GM23338 (cell line): ENCODE results near the gene TSNAX. TPM values are rescaled to one million over a fixed set of nuclear protein-coding genes. Genes with fewer than 3 reads are reported as not detected.

ENCODE experiments used
- ATAC-seq: fragments of 200-7000 bp; cut with Tn5 transposase; 3 replicates; pipeline ENCODE4 v1.9.1; 2020
- DNase-seq: peaks from one replicate; pipeline ENCODE4 v3.0.0-alpha.2; 2015; ENCODE audit warnings: low spot score
- H2AFZ ChIP-seq: fragments of 200-600 bp; sonication (generic); 2 replicates; pipeline ENCODE4 v1.8.0; 2016; ENCODE audit warnings: antibody characterized with exemption, mild to moderate bottlenecking, moderate library complexity
- H3F3A ChIP-seq: fragments of 200-600 bp; sonication (generic); replicated peaks from 2 replicates; pipeline ENCODE4 v1.8.0; 2017; ENCODE audit warnings: antibody characterized with exemption, mixed run types, low read depth
- H3K27ac ChIP-seq: fragments of 200-600 bp; sonication (generic); 2 replicates; pipeline ENCODE4 v1.6.1; 2016; ENCODE audit warnings: low read depth
- H3K27me3 ChIP-seq: fragments of 200-600 bp; sonication (generic); 2 replicates; pipeline ENCODE4 v1.8.0; 2016; ENCODE audit warnings: mild to moderate bottlenecking, mixed run types, moderate library complexity; ENCODE audit not compliant: insufficient read depth
- H3K36me3 ChIP-seq: fragments of 200-600 bp; sonication (generic); 2 replicates; pipeline ENCODE4 v1.8.0; 2016; ENCODE audit warnings: mild to moderate bottlenecking; ENCODE audit not compliant: insufficient read depth
- H3K4me1 ChIP-seq: fragments of 200-600 bp; sonication (generic); 2 replicates; pipeline ENCODE4 v1.8.0; 2016; ENCODE audit warnings: mild to moderate bottlenecking, moderate library complexity; ENCODE audit not compliant: insufficient read depth
- H3K4me2 ChIP-seq: fragments of 200-600 bp; sonication (generic); 2 replicates; pipeline ENCODE4 v1.7.1; 2017; ENCODE audit warnings: mixed run types
- H3K4me3 ChIP-seq: fragments of 200-600 bp; sonication (generic); 2 replicates; pipeline ENCODE4 v1.6.1; 2016; ENCODE audit warnings: mixed run types
- H3K79me2 ChIP-seq: fragments of 200-600 bp; sonication (generic); replicated peaks from 2 replicates; pipeline ENCODE4 v1.8.0; 2017; ENCODE audit warnings: mild to moderate bottlenecking; ENCODE audit not compliant: insufficient read depth
- H3K9me2 ChIP-seq: fragments of 200-600 bp; sonication (generic); 2 replicates; pipeline ENCODE4 v1.8.0; 2017; ENCODE audit not compliant: insufficient read depth
- H4K20me1 ChIP-seq: fragments of 200-600 bp; sonication (generic); replicated peaks from 2 replicates; pipeline ENCODE4 v1.8.0; 2017; ENCODE audit warnings: mild to moderate bottlenecking; ENCODE audit not compliant: insufficient read depth
- H3K27ac Mint-ChIP-seq: 2 replicates; pipeline ENCODE4 v1.8.0; 2020; ENCODE audit warnings: inconsistent platforms, mild to moderate bottlenecking, moderate library complexity, mixed read lengths
- H3K27me3 Mint-ChIP-seq: 3 replicates; pipeline ENCODE4 v1.8.0; 2022; ENCODE audit warnings: low read depth, mild to moderate bottlenecking, moderate library complexity, mixed read lengths, inconsistent platforms; ENCODE audit not compliant: insufficient read depth, poor library complexity
- H3K36me3 Mint-ChIP-seq: 3 replicates; pipeline ENCODE4 v1.8.0; 2021; ENCODE audit warnings: low read depth, mild to moderate bottlenecking, inconsistent platforms, moderate library complexity, mixed read lengths
- H3K4me1 Mint-ChIP-seq: 3 replicates; pipeline ENCODE4 v1.8.0; 2020; ENCODE audit warnings: mild to moderate bottlenecking, inconsistent platforms, mixed read lengths
- H3K4me3 Mint-ChIP-seq: 3 replicates; pipeline ENCODE4 v1.8.0; 2021; ENCODE audit warnings: moderate library complexity, mild to moderate bottlenecking, inconsistent platforms, mixed read lengths
- H3K9me3 Mint-ChIP-seq: 3 replicates; pipeline ENCODE4 v1.8.0; 2020; ENCODE audit warnings: moderate library complexity, mild to moderate bottlenecking, inconsistent platforms, mixed read lengths
- CREB1 ChIP-seq: fragments of 250-450 bp; sonication (Bioruptor Pico); IDR thresholded peaks from 2 replicates; pipeline ENCODE4 v1.5.0; 2020; ENCODE audit warnings: low read depth, mild to moderate bottlenecking, moderate library complexity
- JUNB ChIP-seq: IDR thresholded peaks from one replicate; pipeline ENCODE4 v1.6.1; 2016; ENCODE audit warnings: antibody characterized with exemption; ENCODE audit not compliant: unreplicated experiment
- STAT1 ChIP-seq: IDR thresholded peaks from one replicate; pipeline ENCODE4 v1.6.1; 2016; ENCODE audit warnings: antibody characterized with exemption; ENCODE audit not compliant: unreplicated experiment
- polyA plus RNA-seq: library from polyadenylated mRNA; unstranded; fragments of >200 nt; fragmentation: Nextera tagmentation; extraction: Ambion mirVana; gene quantifications from 2 replicates; pipeline ENCODE4 v1.2.1, GENCODE V29; 2016
- total RNA-seq: library from RNA; depleted of rRNA; stranded (reverse); fragments of >200 nt; shearing (Covaris generic); gene quantifications from 2 replicates; pipeline ENCODE4 v1.2.3, GENCODE V29; 2014
- TF ChIP-seq, protein P1 (sequence below): IDR thresholded peaks from one replicate; pipeline ENCODE4 v1.6.1; 2018; ENCODE audit warnings: antibody characterized with exemption; ENCODE audit not compliant: unreplicated experiment
- TF ChIP-seq, protein P2 (sequence below): IDR thresholded peaks from 2 replicates; pipeline ENCODE4 v1.6.1; 2016; ENCODE audit warnings: antibody characterized with exemption

Gene TSNAX
- total and polyA plus RNA-seq, 2 experiments from 2014 or later: 31.5 to 31.7 TPM

DNA sequence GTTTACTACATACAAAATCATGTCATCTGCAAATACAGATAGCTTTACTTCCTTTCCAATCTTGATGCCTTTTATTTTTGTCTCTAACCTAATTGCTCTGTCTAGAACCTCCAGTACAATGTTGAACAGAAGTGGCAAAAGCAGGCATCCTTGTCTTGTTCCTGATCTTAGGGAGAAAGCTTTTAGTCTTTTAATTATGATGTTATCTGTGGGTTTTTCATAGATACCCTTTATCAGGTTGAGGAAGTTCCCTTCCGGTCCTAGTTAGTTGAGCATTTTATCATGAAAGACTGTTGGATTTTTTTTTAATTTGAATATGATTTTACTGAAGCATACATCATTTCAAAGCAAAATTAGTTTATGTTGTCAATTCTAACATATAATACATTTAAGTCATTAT is 52.4 kb downstream of the TSNAX start (continued):
- TF ChIP-seq, protein P1, sequence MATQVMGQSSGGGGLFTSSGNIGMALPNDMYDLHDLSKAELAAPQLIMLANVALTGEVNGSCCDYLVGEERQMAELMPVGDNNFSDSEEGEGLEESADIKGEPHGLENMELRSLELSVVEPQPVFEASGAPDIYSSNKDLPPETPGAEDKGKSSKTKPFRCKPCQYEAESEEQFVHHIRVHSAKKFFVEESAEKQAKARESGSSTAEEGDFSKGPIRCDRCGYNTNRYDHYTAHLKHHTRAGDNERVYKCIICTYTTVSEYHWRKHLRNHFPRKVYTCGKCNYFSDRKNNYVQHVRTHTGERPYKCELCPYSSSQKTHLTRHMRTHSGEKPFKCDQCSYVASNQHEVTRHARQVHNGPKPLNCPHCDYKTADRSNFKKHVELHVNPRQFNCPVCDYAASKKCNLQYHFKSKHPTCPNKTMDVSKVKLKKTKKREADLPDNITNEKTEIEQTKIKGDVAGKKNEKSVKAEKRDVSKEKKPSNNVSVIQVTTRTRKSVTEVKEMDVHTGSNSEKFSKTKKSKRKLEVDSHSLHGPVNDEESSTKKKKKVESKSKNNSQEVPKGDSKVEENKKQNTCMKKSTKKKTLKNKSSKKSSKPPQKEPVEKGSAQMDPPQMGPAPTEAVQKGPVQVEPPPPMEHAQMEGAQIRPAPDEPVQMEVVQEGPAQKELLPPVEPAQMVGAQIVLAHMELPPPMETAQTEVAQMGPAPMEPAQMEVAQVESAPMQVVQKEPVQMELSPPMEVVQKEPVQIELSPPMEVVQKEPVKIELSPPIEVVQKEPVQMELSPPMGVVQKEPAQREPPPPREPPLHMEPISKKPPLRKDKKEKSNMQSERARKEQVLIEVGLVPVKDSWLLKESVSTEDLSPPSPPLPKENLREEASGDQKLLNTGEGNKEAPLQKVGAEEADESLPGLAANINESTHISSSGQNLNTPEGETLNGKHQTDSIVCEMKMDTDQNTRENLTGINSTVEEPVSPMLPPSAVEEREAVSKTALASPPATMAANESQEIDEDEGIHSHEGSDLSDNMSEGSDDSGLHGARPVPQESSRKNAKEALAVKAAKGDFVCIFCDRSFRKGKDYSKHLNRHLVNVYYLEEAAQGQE: no peak
- no peak for TF ChIP-seq STAT1

DNA sequence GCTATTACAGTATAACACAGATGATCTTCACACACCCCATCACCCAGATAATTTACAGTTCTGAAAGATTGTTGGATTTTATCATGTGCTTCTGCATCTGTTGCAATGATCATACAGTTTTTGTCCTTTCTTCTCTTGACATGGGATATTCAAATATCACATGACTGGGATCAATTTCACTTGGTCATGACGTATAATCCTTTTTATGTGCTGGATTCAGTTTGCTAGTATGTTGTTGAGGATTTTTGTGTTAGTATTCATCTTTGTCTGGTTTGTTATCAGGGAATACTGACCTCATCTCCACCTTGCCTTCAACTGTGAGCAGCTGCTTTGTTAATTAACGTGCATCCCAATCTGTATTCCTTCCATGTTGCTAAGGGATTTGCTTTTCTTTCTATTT is 53.4 kb downstream of the TSNAX start:
- Mint-ChIP-seq H3K4me1 (no peaks in the 10 kb centered on the region), H3K27ac (no peak overlapping the region), H3K9me3 (no peaks in the 10 kb centered on the region), H3K27me3 (no peaks in the 10 kb centered on the region), H3K4me3 (no peak overlapping the region), H3K36me3 (no peaks in the 10 kb centered on the region)
- H3K79me2 ChIP-seq: no peaks in the 10 kb centered on the region
- ATAC-seq (no peak), DNase-seq (no peak)
- TF ChIP-seq JUNB (no peak), CREB1 (CRISPR knock-in tag) (no peak)
- TF ChIP-seq, protein P1: no peak
- TF ChIP-seq, protein P2, sequence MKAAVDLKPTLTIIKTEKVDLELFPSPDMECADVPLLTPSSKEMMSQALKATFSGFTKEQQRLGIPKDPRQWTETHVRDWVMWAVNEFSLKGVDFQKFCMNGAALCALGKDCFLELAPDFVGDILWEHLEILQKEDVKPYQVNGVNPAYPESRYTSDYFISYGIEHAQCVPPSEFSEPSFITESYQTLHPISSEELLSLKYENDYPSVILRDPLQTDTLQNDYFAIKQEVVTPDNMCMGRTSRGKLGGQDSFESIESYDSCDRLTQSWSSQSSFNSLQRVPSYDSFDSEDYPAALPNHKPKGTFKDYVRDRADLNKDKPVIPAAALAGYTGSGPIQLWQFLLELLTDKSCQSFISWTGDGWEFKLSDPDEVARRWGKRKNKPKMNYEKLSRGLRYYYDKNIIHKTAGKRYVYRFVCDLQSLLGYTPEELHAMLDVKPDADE: no peak
- no peak overlapping the region for H3K27ac ChIP-seq
- no peaks in the 10 kb centered on the region for H3K27me3 ChIP-seq
- H2AFZ ChIP-seq: no peak overlapping the region
- no peak overlapping the region for H3K4me3 ChIP-seq
- H3K36me3 ChIP-seq: no peaks in the 10 kb centered on the region
- H3K4me1 ChIP-seq: no peaks in the 10 kb centered on the region
- H3K4me2 ChIP-seq: no peak overlapping the region
- no peaks in the 10 kb centered on the region for H3K9me2 ChIP-seq
- H3F3A ChIP-seq: no peaks in the 10 kb centered on the region
- H4K20me1 ChIP-seq: no peaks in the 10 kb centered on the region
